Breast epithelium (tissue), 4 donors: ENCODE measurements around the gene GOLIM4. TPM values are rescaled to one million over a fixed set of nuclear protein-coding genes. Genes with fewer than 3 reads are reported as not detected.

Experiments
- DNase-seq, 2 donors: peaks; one replicate each; pipeline ENCODE4 v3.0.0-alpha.2; 2019; ENCODE audit warnings: low spot score in 2 of 2
- H3K27ac ChIP-seq, 2 donors: fragments of 200-600 bp; sonication (generic) in 1 of 2; one replicate each; pipeline ENCODE4 v1.5.1; 2016 to 2019; ENCODE audit warnings: mild to moderate bottlenecking in 1 of 2
- H3K27me3 ChIP-seq, 2 donors: fragments of 200-600 bp; sonication (generic) in 1 of 2; one replicate each; pipeline versions ENCODE4 v1.5.1 to v1.6.0; 2017 to 2019; ENCODE audit warnings: control low read depth in 1 of 2, mild to moderate bottlenecking in 1 of 2
- H3K36me3 ChIP-seq: fragments of 200-600 bp; one replicate; pipeline ENCODE4 v1.5.1; 2019
- H3K4me1 ChIP-seq, 2 donors: fragments of 200-600 bp; sonication (generic); one replicate each; pipeline ENCODE4 v1.5.1; 2016 to 2019; ENCODE audit warnings: control low read depth in 1 of 2
- H3K4me3 ChIP-seq, 3 donors: fragments of 200-600 bp; sonication (generic); 1 replicate in 2 of 3; 2 replicates in 1 of 3; pipeline ENCODE4 v1.5.1; 2016 to 2019; ENCODE audit warnings: mild to moderate bottlenecking in 3 of 3, moderate library complexity in 2 of 3
- H3K9me3 ChIP-seq, 2 donors: fragments of 200-600 bp; sonication (generic) in 1 of 2; one replicate each; pipeline ENCODE4 v1.5.1; 2016 to 2019; ENCODE audit warnings: control low read depth in 1 of 2
- CTCF ChIP-seq, 3 donors: fragments of 450-650 bp; IDR thresholded peaks; one replicate each; pipeline ENCODE4 v1.5.1; 2016 to 2017; ENCODE audit warnings: antibody characterized with exemption in 3 of 3, mild to moderate bottlenecking in 3 of 3, moderate library complexity in 3 of 3
- POLR2A ChIP-seq: fragments of 450-650 bp; IDR thresholded peaks from one replicate; pipeline ENCODE4 v1.6.1; 2016; ENCODE audit warnings: antibody characterized with exemption, mild to moderate bottlenecking, moderate library complexity
- POLR2AphosphoS5 ChIP-seq, 3 donors: sonication (generic); formaldehyde crosslinking; IDR thresholded peaks; one replicate each; pipeline ENCODE4 v1.6.1; 2017; ENCODE audit warnings: antibody characterized with exemption in 3 of 3
- intact Hi-C: fragments of 100-400 bp; cut with DNase I; formaldehyde crosslinking; loops from one replicate; pipeline ENCODE4 v1.15.1; 2023; ENCODE audit warnings: low total_unique reads
- total RNA-seq, 3 donors: library from RNA; depleted of rRNA; stranded (reverse); fragments of >200 nt; gene quantifications; one replicate each; pipeline ENCODE4 v1.1.0, GENCODE V29; 2016

GOLIM4 gene
- total RNA-seq, 3 donors from 2014 or later, result 21.4 to 34.9 (median 33.8) TPM

GRCh38 chr3:168100777-168101492 is 5.2 kb upstream of the GOLIM4 start:
- no peaks in the 10 kb centered on the region for H3K9me3 ChIP-seq
- no peaks in the 10 kb centered on the region for H3K36me3 ChIP-seq
- no peak for DNase-seq
- H3K27me3 ChIP-seq, result no peaks in the 10 kb centered on the region
- TF ChIP-seq CTCF (IDR thresholded peaks at IDR 0.05), result no peak
- no peak for TF ChIP-seq POLR2AphosphoS5 (IDR thresholded peaks at IDR 0.05)
- H3K27ac ChIP-seq, result no peak overlapping the region
- intact Hi-C loops, result no loop called here
- H3K4me3 ChIP-seq, result no peak overlapping the region
- H3K4me1 ChIP-seq, result no peaks in the 10 kb centered on the region

- TF ChIP-seq CTCF (IDR thresholded peaks at IDR 0.05) (no peak), POLR2AphosphoS5 (IDR thresholded peaks at IDR 0.05) (no peak), POLR2A (no peak)
- Histone ChIP-seq H3K27me3 (no peaks in the 10 kb centered on the region), H3K4me1 (peaks cover 0 to 7% of the 10 kb centered on the region in 2 donors), H3K9me3 (no peaks in the 10 kb centered on the region), H3K27ac (no peak overlapping the region), H3K4me3 (no peak overlapping the region), H3K36me3 (no peaks in the 10 kb centered on the region)
- no peak for DNase-seq
- intact Hi-C loops, result no loop called here
Observed at GRCh38 chr3:168097381-168097780, 1.7 kb upstream of the GOLIM4 start.

- intact Hi-C loops, result no loop called here
- no peak for DNase-seq
- TF ChIP-seq CTCF (IDR thresholded peaks at IDR 0.05), result no peak
- TF ChIP-seq POLR2A, result no peak
- TF ChIP-seq POLR2AphosphoS5 (IDR thresholded peaks at IDR 0.05), result no peak
- Histone ChIP-seq H3K36me3 (no peaks in the 10 kb centered on the region), H3K27ac (peak overlapping the region; percentile 91 to 96), H3K4me1 (peaks cover 0 to 7% of the 10 kb centered on the region in 2 donors), H3K27me3 (no peaks in the 10 kb centered on the region), H3K4me3 (peak overlapping the region; percentile 78 to 89 (median 83)), H3K9me3 (no peaks in the 10 kb centered on the region)
Observed at GRCh38 chr3:168096210-168096652, 507 bp upstream of the GOLIM4 start.

- peak overlapping the region; percentile 78 to 89 (median 83) for H3K4me3 ChIP-seq
- H3K4me1 ChIP-seq, result peaks cover 0 to 7% of the 10 kb centered on the region in 2 donors
- H3K9me3 ChIP-seq, result no peaks in the 10 kb centered on the region
- peak; percentile 23 to 62 for DNase-seq
- H3K27me3 ChIP-seq, result no peaks in the 10 kb centered on the region
- H3K36me3 ChIP-seq, result no peaks in the 10 kb centered on the region
- H3K27ac ChIP-seq, result peak overlapping the region; percentile 91 to 96
- no peak for TF ChIP-seq POLR2A
- TF ChIP-seq CTCF (IDR thresholded peaks at IDR 0.05), result peak in 1 of 3 donors; percentile 26
- intact Hi-C loops, result no loop called here
Observed at GRCh38 chr3:168094877-168095610, 680 bp downstream of the GOLIM4 start.

- no peak for TF ChIP-seq POLR2A
- no peak for TF ChIP-seq CTCF (IDR thresholded peaks at IDR 0.05)
- no peak for TF ChIP-seq POLR2AphosphoS5 (IDR thresholded peaks at IDR 0.05)
- H3K27me3 ChIP-seq, result no peaks in the 10 kb centered on the region
- H3K4me1 ChIP-seq, result peaks cover 0 to 7% of the 10 kb centered on the region in 2 donors
- no peaks in the 10 kb centered on the region for H3K36me3 ChIP-seq
- DNase-seq, result peak in 1 of 2 donors; percentile 26
- H3K4me3 ChIP-seq, result peak overlapping the region; percentile 78 to 89 (median 83)
- H3K9me3 ChIP-seq, result no peaks in the 10 kb centered on the region
- intact Hi-C loops, result no loop called here
- peak overlapping the region; percentile 91 to 96 for H3K27ac ChIP-seq
Observed at GRCh38 chr3:168094580-168094876, 1.2 kb downstream of the GOLIM4 start.
